Measurements from ENCODE around the gene RTL9. TPM values are rescaled to one million over a fixed set of nuclear protein-coding genes. Genes with fewer than 3 reads are reported as not detected.
"Not testable (repeated sequence)": the region's sequence is repeated elsewhere in the genome, so short reads cannot be mapped to it uniquely, and the experiment has no call there.

The RTL9 gene
- total RNA-seq, 5 donors from 2014 or later (not counting 1 experiment from before 2014, with no cell fraction given): not detected

DNA sequence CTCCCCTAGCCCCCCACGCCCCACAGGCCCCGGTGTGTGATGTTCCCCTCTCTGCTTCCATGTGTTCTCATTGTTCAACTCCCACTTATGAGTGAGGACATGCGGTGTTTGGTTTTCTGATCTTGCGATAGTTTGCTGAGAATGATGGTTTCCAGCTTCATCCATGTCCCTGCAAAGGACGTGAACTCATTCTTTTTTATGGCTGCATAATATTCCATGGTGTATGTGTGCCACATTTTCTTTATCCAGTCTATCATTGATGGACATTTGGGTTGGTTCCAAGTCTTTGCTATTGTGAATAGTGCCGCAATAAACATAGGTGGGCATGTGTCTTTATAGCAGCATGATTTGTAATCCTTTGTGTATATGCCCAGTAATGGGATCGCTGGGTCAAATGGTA lies 47.6 kb downstream of the RTL9 start:
- H3K27ac ChIP-seq (ENCODE audit: low read length); H3K36me3 ChIP-seq (ENCODE audit: control insufficient read depth in 2 of 2, extremely low read depth in 1 of 2, insufficient read depth in 1 of 2, low read length in 1 of 2); DNase-seq; H3K36me3 Mint-ChIP-seq; H3K4me3 Mint-ChIP-seq; H3K27me3 ChIP-seq (replicated peaks in 1 of 2; ENCODE audit: control insufficient read depth in 2 of 2, extremely low read depth in 1 of 2, insufficient read depth in 2 of 2, low read length in 1 of 2); H3K27ac Mint-ChIP-seq; H3K9me3 Mint-ChIP-seq; H3K9me3 ChIP-seq; H3K4me3 ChIP-seq (ENCODE audit: control insufficient read depth in 1 of 2, extremely low read depth in 1 of 2, low read length in 1 of 2); ATAC-seq (replicated peaks in 1 of 4); H3K4me1 ChIP-seq (ENCODE audit: control insufficient read depth in 1 of 2, extremely low read depth in 1 of 2, insufficient read depth in 2 of 2, low read length in 2 of 2); H3K4me1 Mint-ChIP-seq; POLR2A ChIA-PET: not testable (repeated sequence)
- WGBS (ENCODE audit: insufficient coverage): no CpG with 5 or more reads among the region's 7 CpGs
- H3K27me3 Mint-ChIP-seq: peaks cover 5 to 44% of the 10 kb centered on the region in 2 donors
- CTCF ChIA-PET: interaction anchor here (0.8 to 8.8 kb wide), 7 partner anchors 33 to 260 kb away, joined by 3 to 64 read pairs (median 5); no protein-coding TSS in a partner anchor

DNA sequence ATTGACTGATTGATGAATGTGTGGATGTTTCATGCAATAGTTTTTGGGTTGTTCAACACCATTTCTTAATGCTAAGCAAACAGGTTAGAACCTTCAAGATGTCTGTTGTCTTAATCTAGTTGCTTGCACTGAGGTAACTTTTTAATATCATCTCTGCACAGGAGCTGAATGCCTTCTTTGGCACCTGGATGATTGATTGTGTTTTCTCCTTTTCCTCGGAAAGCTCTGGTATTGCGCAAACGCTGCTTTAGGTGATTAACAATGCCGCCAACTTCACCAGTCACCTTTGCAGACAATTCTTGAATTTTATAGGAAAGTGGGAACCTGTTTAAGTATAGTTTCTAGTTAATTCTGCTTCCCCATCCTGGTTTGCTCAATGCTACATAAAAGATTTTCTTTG lies 48.2 kb downstream of the RTL9 start:
- H3K27me3 Mint-ChIP-seq: peaks cover 4 to 47% of the 10 kb centered on the region in 2 donors
- H3K27ac ChIP-seq (ENCODE audit: low read length): no peak overlapping the region
- ChIA-PET POLR2A (no interaction called here), CTCF (interaction anchor here (0.9 to 8.8 kb wide), 6 partner anchors 33 to 260 kb away, joined by 3 to 64 read pairs (median 18); no protein-coding TSS in a partner anchor)
- no CpG with 5 or more reads among the region's 4 CpGs for WGBS (ENCODE audit: insufficient coverage)
- no peaks in the 10 kb centered on the region for H3K27me3 ChIP-seq (replicated peaks in 1 of 2; ENCODE audit: control insufficient read depth in 2 of 2, extremely low read depth in 1 of 2, insufficient read depth in 2 of 2, low read length in 1 of 2)
- no peaks in the 10 kb centered on the region for H3K9me3 Mint-ChIP-seq
- no peaks in the 10 kb centered on the region for H3K4me1 ChIP-seq (ENCODE audit: control insufficient read depth in 1 of 2, extremely low read depth in 1 of 2, insufficient read depth in 2 of 2, low read length in 2 of 2)
- no peaks in the 10 kb centered on the region for H3K4me1 Mint-ChIP-seq
- H3K27ac Mint-ChIP-seq: no peak overlapping the region
- no peak overlapping the region for H3K4me3 Mint-ChIP-seq
- no peak overlapping the region for H3K4me3 ChIP-seq (ENCODE audit: control insufficient read depth in 1 of 2, extremely low read depth in 1 of 2, low read length in 1 of 2)
- H3K9me3 ChIP-seq: no peaks in the 10 kb centered on the region
- H3K36me3 Mint-ChIP-seq: no peaks in the 10 kb centered on the region
- ATAC-seq (replicated peaks in 1 of 4) (no peak), DNase-seq (no peak)
- H3K36me3 ChIP-seq (ENCODE audit: control insufficient read depth in 2 of 2, extremely low read depth in 1 of 2, insufficient read depth in 1 of 2, low read length in 1 of 2): no peaks in the 10 kb centered on the region

DNA sequence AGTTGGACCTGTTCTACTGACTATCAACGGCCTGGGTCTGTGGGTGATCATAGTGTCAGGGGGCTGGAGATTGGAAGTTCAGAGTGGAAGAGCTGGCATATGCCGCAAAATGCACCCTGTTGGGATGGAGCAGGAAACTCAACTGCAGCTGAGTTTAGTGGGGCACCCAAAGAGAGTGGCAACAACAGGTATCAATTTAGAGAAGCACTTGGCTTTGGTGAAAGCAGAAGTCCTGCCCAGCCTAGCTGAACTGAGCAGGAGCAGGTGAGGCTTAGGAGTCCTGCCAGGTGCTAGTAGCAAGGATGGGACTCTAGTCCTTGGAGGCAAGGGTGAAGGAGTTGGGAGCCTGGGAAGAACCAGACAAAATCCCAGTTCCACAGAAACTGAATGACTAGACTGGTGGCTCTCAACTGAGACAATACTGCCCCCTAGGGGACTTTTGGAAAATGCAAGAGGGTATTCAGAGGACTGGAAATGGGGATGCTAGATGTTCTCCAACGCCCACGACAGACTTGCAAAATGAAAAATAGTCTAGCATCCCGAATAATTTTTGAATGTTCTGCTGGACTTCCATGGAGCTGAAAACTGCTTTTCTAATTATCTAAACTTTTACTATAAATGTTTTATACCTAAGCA lies 49.4 kb downstream of the RTL9 start:
- whole genome bisulfite sequencing (ENCODE audit: insufficient coverage): 86% methylated on average over 1 of the region's 5 CpGs

More for the DNA sequence above, 49.4 kb downstream of the RTL9 start:
- peaks cover under 1 to 2% (median under 1%) of the 10 kb centered on the region in 3 donors for H3K4me1 Mint-ChIP-seq
- H3K4me3 ChIP-seq (ENCODE audit: control insufficient read depth in 1 of 2, extremely low read depth in 1 of 2, low read length in 1 of 2): no peak overlapping the region
- no peaks in the 10 kb centered on the region for H3K36me3 ChIP-seq (ENCODE audit: control insufficient read depth in 2 of 2, extremely low read depth in 1 of 2, insufficient read depth in 1 of 2, low read length in 1 of 2)
- POLR2A ChIA-PET: no interaction called here
- H3K36me3 Mint-ChIP-seq: no peaks in the 10 kb centered on the region
- ATAC-seq (replicated peaks in 1 of 4) (peak in 2 of 4 experiments; percentile 47), DNase-seq (peak in 24 of 35 experiments; percentile 2 to 72 (median 22))
- no peak overlapping the region for H3K4me3 Mint-ChIP-seq
- H3K4me1 ChIP-seq (ENCODE audit: control insufficient read depth in 1 of 2, extremely low read depth in 1 of 2, insufficient read depth in 2 of 2, low read length in 2 of 2): peaks cover 0 to 1% of the 10 kb centered on the region in 2 experiments
- H3K27me3 ChIP-seq (replicated peaks in 1 of 2; ENCODE audit: control insufficient read depth in 2 of 2, extremely low read depth in 1 of 2, insufficient read depth in 2 of 2, low read length in 1 of 2): no peaks in the 10 kb centered on the region
- no peak overlapping the region for H3K27ac Mint-ChIP-seq
- H3K27me3 Mint-ChIP-seq: peaks cover under 1 to 41% of the 10 kb centered on the region in 2 donors
- CTCF ChIA-PET: interaction anchor here (0.5 to 8.8 kb wide), 13 partner anchors 9 to 1304 kb away, joined by 3 to 64 read pairs (median 5); no protein-coding TSS in a partner anchor
- H3K27ac ChIP-seq (ENCODE audit: low read length): no peak overlapping the region
- H3K9me3 ChIP-seq: no peaks in the 10 kb centered on the region
- no peaks in the 10 kb centered on the region for H3K9me3 Mint-ChIP-seq

Other genes with a start within 250 kb of the RTL9 start
- 10 to 100 TPM; 11.7 to 17.4 (median 12.6) TPM for gene AMMECR1, start 40.8 kb upstream of the RTL9 start, total RNA-seq